Caco-2 (cell line): ENCODE results near the gene NPFFR1. TPM values are rescaled to one million over a fixed set of nuclear protein-coding genes. Genes with fewer than 3 reads are reported as not detected.

Experiments
- BruUV-seq: library from RNA; stranded (reverse); fragments of 400-500 nt; replicated peaks from 2 replicates; lab custom pipeline; 2021; lab: Mats Ljungman, UMichigan
- CTCF ChIA-PET: fragments of 300-600 bp; sonication (Branson Sonifier 250); formaldehyde crosslinking; loops from one replicate; lab custom pipeline; 2022; ENCODE audit warnings: antibody characterized with exemption; lab: Charles Lee
- POLR2A ChIA-PET: fragments of 300-600 bp; sonication (Branson Sonifier 250); formaldehyde crosslinking; loops from one replicate; lab custom pipeline; 2022; ENCODE audit warnings: antibody characterized with exemption; lab: Charles Lee
- DNase-seq, 2 experiments: peaks; one replicate each; pipeline versions ENCODE4 v3.0.0 to v3.0.0-alpha.2; 2020 to 2022
- H3K27me3 ChIP-seq: replicated peaks from 2 replicates; pipeline ENCODE4 v1.6.0; 2011; ENCODE audit warnings: low read length; ENCODE audit not compliant: control insufficient read depth, insufficient read depth
- H3K36me3 ChIP-seq: 2 replicates; pipeline ENCODE4 v1.5.1; 2011; ENCODE audit warnings: low read length; ENCODE audit not compliant: control insufficient read depth, insufficient read depth
- H3K4me1 ChIP-seq: fragments of 250-450 bp; sonication (Bioruptor Pico); 2 replicates; pipeline ENCODE4 v1.5.1; 2020; ENCODE audit warnings: mild to moderate bottlenecking
- H3K4me3 ChIP-seq: 2 replicates; pipeline ENCODE4 v1.5.1; 2011; ENCODE audit warnings: low read depth, mild to moderate bottlenecking, control low read depth, low read length
- H3K9me3 ChIP-seq: fragments of 250-450 bp; sonication (Bioruptor Pico); 2 replicates; pipeline ENCODE4 v1.5.1; 2020; ENCODE audit warnings: mild to moderate bottlenecking, moderate library complexity
- H3K27ac Mint-ChIP-seq: one replicate; pipeline ENCODE4 v1.8.0; 2022; ENCODE audit warnings: mixed read lengths; ENCODE audit not compliant: unreplicated experiment
- H3K27me3 Mint-ChIP-seq: one replicate; pipeline ENCODE4 v1.8.0; 2022; ENCODE audit warnings: mixed read lengths; ENCODE audit not compliant: insufficient read depth, unreplicated experiment
- H3K36me3 Mint-ChIP-seq: one replicate; pipeline ENCODE4 v1.8.0; 2022; ENCODE audit warnings: mild to moderate bottlenecking, mixed read lengths; ENCODE audit not compliant: insufficient read depth, unreplicated experiment
- H3K4me1 Mint-ChIP-seq: one replicate; pipeline ENCODE4 v1.8.0; 2022; ENCODE audit warnings: low read depth, mixed read lengths; ENCODE audit not compliant: unreplicated experiment
- H3K4me3 Mint-ChIP-seq: one replicate; pipeline ENCODE4 v1.8.0; 2022; ENCODE audit warnings: mild to moderate bottlenecking, moderate library complexity, mixed read lengths; ENCODE audit not compliant: unreplicated experiment
- H3K9me3 Mint-ChIP-seq: one replicate; pipeline ENCODE4 v1.8.0; 2022; ENCODE audit warnings: mixed read lengths; ENCODE audit not compliant: unreplicated experiment
- CTCF ChIP-seq, 2 experiments: fragments of 200-600 bp in 1 of 2; IDR thresholded peaks; 1 replicate in 1 of 2; 2 replicates in 1 of 2; pipeline versions ENCODE4 v1.5.1 to v1.8.0; 2011 to 2022; ENCODE audit warnings: antibody characterized with exemption in 1 of 2, control low read depth in 1 of 2, inconsistent platforms in 1 of 2, low read depth in 1 of 2, low read length in 1 of 2, mild to moderate bottlenecking in 1 of 2, moderate library complexity in 1 of 2; ENCODE audit not compliant: insufficient read depth in 1 of 2, severe bottlenecking in 1 of 2, unreplicated experiment in 1 of 2
- intact Hi-C: fragments of 100-400 bp; cut with micrococcal nuclease; formaldehyde crosslinking; loops from one replicate; pipeline ENCODE4 v1.10.0; 2022; ENCODE audit not compliant: unreplicated experiment
- total RNA-seq: library from RNA; stranded (reverse); gene quantifications from 2 replicates; pipeline ENCODE4 v1.2.3, GENCODE V29; 2022

NPFFR1 gene
- total RNA-seq, 1 experiment from 2014 or later = not detected

GRCh38 chr10:70298393-70298792 is 14.6 kb upstream of the NPFFR1 start:
- Mint-ChIP-seq H3K9me3 (no peaks in the 10 kb centered on the region), H3K36me3 (no peaks in the 10 kb centered on the region), H3K4me3 (no peak overlapping the region), H3K27me3 (no peaks in the 10 kb centered on the region), H3K4me1 (no peaks in the 10 kb centered on the region), H3K27ac (no peak overlapping the region)
- Histone ChIP-seq H3K9me3 (no peaks in the 10 kb centered on the region), H3K4me3 (no peak overlapping the region), H3K4me1 (no peaks in the 10 kb centered on the region), H3K27me3 (no peaks in the 10 kb centered on the region), H3K36me3 (0 out of 2 replicates have a peak, but pooled peaks cover 1% of the 10 kb centered on the region)
- no peak for DNase-seq
- no TSS peak for BruUV-seq
- intact Hi-C loops = no loop called here
- POLR2A ChIA-PET = interaction anchor here (0.6 kb wide), 1 partner anchor 1974 kb away, joined by 3 read pairs; no protein-coding TSS in a partner anchor
- TF ChIP-seq CTCF (IDR thresholded peaks at IDR 0.05; ENCODE audit: insufficient read depth in 1 of 2, low read depth in 1 of 2, low read length in 1 of 2, severe bottlenecking in 1 of 2, unreplicated experiment in 1 of 2) = no peak
- CTCF ChIA-PET = no interaction called here

- no peak for TF ChIP-seq CTCF (IDR thresholded peaks at IDR 0.05; ENCODE audit: insufficient read depth in 1 of 2, low read depth in 1 of 2, low read length in 1 of 2, severe bottlenecking in 1 of 2, unreplicated experiment in 1 of 2)
- Mint-ChIP-seq H3K27me3 (no peaks in the 10 kb centered on the region), H3K4me1 (no peaks in the 10 kb centered on the region), H3K27ac (no peak overlapping the region), H3K4me3 (no peak overlapping the region), H3K36me3 (no peaks in the 10 kb centered on the region), H3K9me3 (no peaks in the 10 kb centered on the region)
- no peak for DNase-seq
- Histone ChIP-seq H3K9me3 (no peaks in the 10 kb centered on the region), H3K36me3 (0 out of 2 replicates have a peak, but pooled peaks cover 1% of the 10 kb centered on the region), H3K27me3 (no peaks in the 10 kb centered on the region), H3K4me3 (no peak overlapping the region), H3K4me1 (no peaks in the 10 kb centered on the region)
- POLR2A ChIA-PET = no interaction called here
- intact Hi-C loops = no loop called here
- CTCF ChIA-PET = interaction anchor here (1.6 kb wide), 1 partner anchor 32 kb away, joined by 10 read pairs; no protein-coding TSS in a partner anchor
- no TSS peak for BruUV-seq
Observed at GRCh38 chr10:70297224-70297623, 13.4 kb upstream of the NPFFR1 start.

- no peaks in the 10 kb centered on the region for H3K36me3 Mint-ChIP-seq
Observed at GRCh38 chr10:70296406-70296899, 12.6 kb upstream of the NPFFR1 start.

More at GRCh38 chr10:70296406-70296899, 12.6 kb upstream of the NPFFR1 start:
- Mint-ChIP-seq H3K27ac (no peak overlapping the region), H3K27me3 (no peaks in the 10 kb centered on the region), H3K9me3 (no peaks in the 10 kb centered on the region), H3K4me3 (no peak overlapping the region), H3K4me1 (no peaks in the 10 kb centered on the region)
- Histone ChIP-seq H3K4me3 (no peak overlapping the region), H3K9me3 (no peaks in the 10 kb centered on the region), H3K27me3 (no peaks in the 10 kb centered on the region), H3K36me3 (0 out of 2 replicates have a peak, but pooled peaks cover 1% of the 10 kb centered on the region), H3K4me1 (no peaks in the 10 kb centered on the region)
- no TSS peak for BruUV-seq
- no peak for DNase-seq
- TF ChIP-seq CTCF (IDR thresholded peaks at IDR 0.05; ENCODE audit: insufficient read depth in 1 of 2, low read depth in 1 of 2, low read length in 1 of 2, severe bottlenecking in 1 of 2, unreplicated experiment in 1 of 2) = no peak
- CTCF ChIA-PET = interaction anchor here (1.6 kb wide), 1 partner anchor 31 kb away, joined by 10 read pairs; no protein-coding TSS in a partner anchor
- POLR2A ChIA-PET = no interaction called here
- intact Hi-C loops = no loop called here
